Stimulated activated CD8-positive, alpha-beta memory T cell treated with anti-CD3 and anti-CD28 coated beads, Interleukin-4, amount 100 ng/mL, for 4 hours (primary cell): Measurements from ENCODE around the gene AP3S2.
"Not testable (repeated sequence)": the region's sequence is repeated elsewhere in the genome, so short reads cannot be mapped to it uniquely, and the experiment has no call there.

Experiments used
- DNase-seq, 2 donors: peaks; one replicate each; pipeline ENCODE4 v3.0.0-alpha.2; 2020; ENCODE audit warnings: low read depth in 2 of 2, low spot score in 1 of 2

The AP3S2 gene

GRCh38 chr15:89783111-89783860, 110.5 kb downstream of the AP3S2 start:
- DNase-seq: no peak

GRCh38 chr15:89782619-89782950, 111.2 kb downstream of the AP3S2 start:
- DNase-seq: not testable (repeated sequence)

- no peak for DNase-seq
Observed at GRCh38 chr15:89781891-89782618, 111.7 kb downstream of the AP3S2 start.

- DNase-seq: no peak
Observed at GRCh38 chr15:89781055-89781454, 112.7 kb downstream of the AP3S2 start.

DNA sequence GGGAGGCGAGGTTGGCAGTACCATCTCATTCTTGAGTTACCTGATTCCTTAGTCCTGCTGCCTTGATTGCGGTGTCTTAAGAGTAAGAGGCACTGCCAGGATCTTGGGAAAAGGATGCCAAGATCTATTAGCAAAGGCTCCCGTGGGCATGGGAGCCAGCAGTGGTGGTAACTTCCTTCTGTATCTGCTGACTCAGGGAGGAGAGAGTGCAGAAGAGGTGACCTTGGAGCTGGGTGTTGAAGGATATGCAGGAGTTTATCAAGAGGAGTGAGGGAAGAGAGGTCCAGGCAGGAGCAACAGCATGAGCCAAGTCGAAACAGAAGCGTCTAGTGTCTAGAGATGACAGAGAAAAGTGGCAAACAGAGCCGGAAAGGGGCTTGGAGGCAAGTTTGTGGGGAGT, 113.2 kb downstream of the AP3S2 start:
- no peak for DNase-seq
